Skeletal muscle satellite cell (primary cell): ENCODE data around the gene IFNG-AS1.

Source experiments
- H3K27me3 ChIP-seq: 2 replicates; pipeline ENCODE4 v1.7.0; 2013; ENCODE audit warnings: low read length; ENCODE audit not compliant: control insufficient read depth, insufficient read depth
- H3K36me3 ChIP-seq: 2 replicates; pipeline ENCODE4 v1.7.0; 2013; ENCODE audit warnings: mild to moderate bottlenecking, control low read depth, low read length; ENCODE audit not compliant: insufficient read depth
- H3K4me1 ChIP-seq: 2 replicates; pipeline ENCODE4 v1.7.0; 2013; ENCODE audit warnings: low read length; ENCODE audit not compliant: control insufficient read depth, insufficient read depth
- H3K4me2 ChIP-seq: 2 replicates; pipeline ENCODE4 v1.7.0; 2013; ENCODE audit warnings: mild to moderate bottlenecking, low read length
- H3K4me3 ChIP-seq: 2 replicates; pipeline ENCODE4 v1.7.0; 2013; ENCODE audit warnings: low read length
- H3K9ac ChIP-seq: 2 replicates; pipeline ENCODE4 v1.7.0; 2013; ENCODE audit warnings: mild to moderate bottlenecking, low read depth, low read length, moderate library complexity
- H3K9me3 ChIP-seq: replicated peaks from 2 replicates; pipeline ENCODE4 v1.7.0; 2013; ENCODE audit warnings: mild to moderate bottlenecking, control low read depth, low read length

Gene IFNG-AS1

DNA sequence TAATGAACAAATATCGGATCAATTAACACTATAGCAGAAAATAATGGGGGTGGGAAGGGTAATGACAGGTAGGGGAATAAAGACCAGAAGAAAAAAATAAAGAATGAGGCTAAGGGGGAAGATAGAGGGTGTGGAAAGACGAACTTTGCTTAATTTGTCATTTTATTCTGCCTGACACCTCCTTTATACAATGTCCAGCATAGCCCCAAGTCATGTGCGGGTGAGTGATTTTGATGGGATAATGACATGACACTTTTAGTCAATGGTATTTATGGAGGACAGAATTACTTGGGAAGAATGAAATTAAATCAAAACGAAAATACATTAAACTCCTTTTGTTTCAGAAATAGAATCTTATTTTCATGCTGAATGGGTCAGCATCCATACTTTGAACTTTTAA lies 20.5 kb upstream of the IFNG-AS1 start:
- no peaks in the 10 kb centered on the region for H3K27me3 ChIP-seq
- no peaks in the 10 kb centered on the region for H3K36me3 ChIP-seq
- H3K9me3 ChIP-seq, result no peaks in the 10 kb centered on the region
- H3K4me1 ChIP-seq, result peaks cover 5% of the 10 kb centered on the region
- H3K4me2 ChIP-seq, result no peak overlapping the region
- H3K9ac ChIP-seq, result no peak overlapping the region
- no peak overlapping the region for H3K4me3 ChIP-seq

DNA sequence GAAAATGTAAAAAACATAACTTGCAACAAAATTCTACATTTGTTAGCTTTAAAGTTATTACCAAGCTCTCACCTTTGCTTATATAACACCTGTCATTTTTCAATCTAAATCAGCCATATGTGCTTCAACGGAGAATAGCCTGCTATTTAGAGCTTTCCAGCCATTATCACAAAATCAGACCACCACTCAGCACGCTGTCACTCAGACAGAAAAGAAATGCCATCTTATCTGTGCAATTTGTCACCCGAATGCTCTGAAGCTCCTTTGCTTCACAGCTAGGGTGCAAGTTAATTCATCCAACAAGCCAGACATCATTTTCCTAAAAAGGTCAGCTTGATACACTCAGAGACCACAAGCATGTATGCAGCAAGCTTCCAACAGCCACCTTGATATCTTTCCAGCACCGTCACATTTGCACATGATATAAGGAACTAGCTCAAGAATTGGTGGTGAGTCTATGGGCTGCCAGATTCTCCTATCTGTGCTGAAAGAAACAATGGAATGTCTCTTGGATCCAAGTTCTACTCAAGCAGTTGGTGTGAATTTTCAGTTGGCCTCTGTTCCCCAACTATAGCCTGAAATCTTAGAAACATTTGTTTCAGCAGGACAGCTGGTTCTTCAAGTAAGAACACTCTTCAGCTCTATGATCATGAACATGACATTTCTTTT lies 20.0 kb upstream of the IFNG-AS1 start:
- Histone ChIP-seq H3K27me3 (no peaks in the 10 kb centered on the region), H3K4me2 (no peak overlapping the region), H3K4me1 (peaks cover 5% of the 10 kb centered on the region), H3K9me3 (no peaks in the 10 kb centered on the region), H3K36me3 (no peaks in the 10 kb centered on the region), H3K4me3 (no peak overlapping the region), H3K9ac (no peak overlapping the region)

DNA sequence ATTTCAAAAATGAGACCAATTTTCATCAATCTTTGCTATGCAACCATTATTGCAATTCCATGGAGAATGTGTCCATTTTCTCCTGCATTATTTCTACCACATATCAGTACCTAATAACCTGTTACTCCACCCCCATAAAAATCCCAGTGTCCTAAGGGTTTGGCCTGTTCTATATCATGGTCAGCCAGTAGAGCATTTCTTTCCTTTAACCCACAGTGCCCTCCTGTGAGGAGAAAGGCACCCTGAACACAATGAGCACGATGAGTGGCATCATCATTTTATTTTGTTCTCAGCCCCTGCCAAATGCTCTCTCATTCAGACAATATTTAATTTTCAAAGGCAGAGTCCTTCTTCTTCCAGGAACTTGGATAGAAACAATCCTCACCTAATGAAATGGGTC lies 11.6 kb upstream of the IFNG-AS1 start:
- no peak overlapping the region for H3K4me2 ChIP-seq
- no peaks in the 10 kb centered on the region for H3K36me3 ChIP-seq
- H3K9me3 ChIP-seq, result peaks cover 4% of the 10 kb centered on the region
- peaks cover 21% of the 10 kb centered on the region for H3K4me1 ChIP-seq
- H3K4me3 ChIP-seq, result no peak overlapping the region
- H3K9ac ChIP-seq, result no peak overlapping the region
- H3K27me3 ChIP-seq, result no peaks in the 10 kb centered on the region

DNA sequence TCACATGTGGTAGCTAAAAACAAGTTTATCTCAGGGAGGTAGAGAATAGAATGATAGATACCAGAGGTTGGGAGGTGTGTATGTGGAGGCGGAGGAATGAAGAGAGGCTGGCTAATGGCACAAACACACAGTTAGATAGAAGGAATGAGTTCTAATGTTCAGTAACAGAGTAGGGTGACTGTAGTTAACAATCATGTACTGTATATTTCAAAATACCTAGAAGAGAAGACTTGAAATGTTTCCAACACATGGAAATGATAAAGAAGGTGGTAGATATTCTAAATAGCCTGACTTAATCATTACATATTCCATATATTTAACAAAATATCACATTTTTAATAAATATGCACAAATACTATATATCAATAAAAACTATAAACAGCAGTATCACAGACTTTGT lies 8.9 kb upstream of the IFNG-AS1 start:
- Histone ChIP-seq H3K4me1 (peaks cover 21% of the 10 kb centered on the region), H3K36me3 (no peaks in the 10 kb centered on the region), H3K4me3 (no peak overlapping the region), H3K9me3 (peaks cover 4% of the 10 kb centered on the region), H3K9ac (no peak overlapping the region), H3K4me2 (no peak overlapping the region), H3K27me3 (no peaks in the 10 kb centered on the region)

DNA sequence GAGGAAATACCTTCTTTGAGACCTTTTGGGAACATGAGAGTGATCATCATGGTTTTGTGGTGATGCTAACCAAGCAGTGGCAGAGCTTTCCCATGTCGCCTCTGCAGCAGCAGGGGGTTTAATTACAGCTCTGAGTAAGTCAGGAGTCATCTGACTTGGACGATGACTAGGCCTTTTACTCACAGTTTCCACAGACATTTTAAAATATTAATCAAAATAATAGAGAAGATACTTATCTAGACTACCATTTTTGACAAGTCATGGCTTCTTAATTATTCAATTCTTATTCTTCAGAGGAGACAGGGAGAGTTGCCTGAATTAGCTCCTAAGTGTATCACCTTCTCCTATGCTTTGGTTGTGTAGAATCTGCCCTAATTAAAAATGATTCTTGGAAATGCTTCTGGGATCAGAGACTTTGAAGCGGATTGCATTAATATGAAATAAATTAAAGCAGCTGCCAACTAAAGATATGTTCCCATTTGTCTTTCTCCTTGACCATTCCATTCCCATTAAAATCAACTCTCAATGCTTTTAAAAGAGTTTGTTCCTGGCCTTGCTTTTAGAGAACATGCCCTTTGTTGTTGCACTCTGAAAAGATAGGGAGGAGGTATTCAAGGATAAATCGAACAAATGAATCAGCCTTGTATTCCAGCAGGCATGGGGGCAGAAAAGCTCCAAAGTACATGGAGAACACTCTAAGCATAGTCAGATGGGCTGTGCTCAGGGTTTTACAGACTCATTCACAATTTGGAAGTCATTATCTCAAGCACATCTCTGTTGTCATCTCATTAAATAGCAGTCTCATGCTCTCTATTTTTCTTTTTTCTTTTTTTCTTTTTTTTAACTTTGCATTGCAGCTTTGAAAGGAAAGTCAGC lies 7.7 kb upstream of the IFNG-AS1 start:
- Histone ChIP-seq H3K36me3 (no peaks in the 10 kb centered on the region), H3K4me3 (peak overlapping the region; percentile 28), H3K4me2 (peak overlapping the region; percentile 57), H3K4me1 (peaks cover 21% of the 10 kb centered on the region), H3K9ac (peak overlapping the region; percentile 65), H3K9me3 (peaks cover 4% of the 10 kb centered on the region), H3K27me3 (no peaks in the 10 kb centered on the region)

DNA sequence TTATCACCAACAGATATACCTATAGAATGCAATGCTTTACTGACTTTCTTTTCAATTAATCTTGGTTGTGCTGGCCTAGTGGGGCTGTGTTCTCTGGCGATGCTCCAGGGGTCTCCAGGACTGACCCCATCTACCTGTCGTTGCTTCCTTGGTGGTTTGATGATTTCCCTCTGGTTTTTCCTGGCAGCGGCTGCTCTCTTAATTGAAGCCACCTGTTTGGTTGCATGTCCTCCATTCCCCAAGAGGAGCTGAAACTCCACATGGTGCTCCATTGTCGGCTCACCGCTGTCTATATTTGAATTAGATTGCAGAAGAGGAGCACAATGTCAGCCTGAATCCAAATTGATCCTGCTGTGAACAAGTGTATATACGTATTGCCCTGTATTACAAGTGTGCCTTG lies 7.1 kb upstream of the IFNG-AS1 start:
- H3K27me3 ChIP-seq, result no peaks in the 10 kb centered on the region
- peak overlapping the region; percentile 57 for H3K4me2 ChIP-seq
- peaks cover 4% of the 10 kb centered on the region for H3K9me3 ChIP-seq
- H3K4me3 ChIP-seq, result no peak overlapping the region
- H3K4me1 ChIP-seq, result peaks cover 21% of the 10 kb centered on the region
- H3K9ac ChIP-seq, result peak overlapping the region; percentile 65
- no peaks in the 10 kb centered on the region for H3K36me3 ChIP-seq

DNA sequence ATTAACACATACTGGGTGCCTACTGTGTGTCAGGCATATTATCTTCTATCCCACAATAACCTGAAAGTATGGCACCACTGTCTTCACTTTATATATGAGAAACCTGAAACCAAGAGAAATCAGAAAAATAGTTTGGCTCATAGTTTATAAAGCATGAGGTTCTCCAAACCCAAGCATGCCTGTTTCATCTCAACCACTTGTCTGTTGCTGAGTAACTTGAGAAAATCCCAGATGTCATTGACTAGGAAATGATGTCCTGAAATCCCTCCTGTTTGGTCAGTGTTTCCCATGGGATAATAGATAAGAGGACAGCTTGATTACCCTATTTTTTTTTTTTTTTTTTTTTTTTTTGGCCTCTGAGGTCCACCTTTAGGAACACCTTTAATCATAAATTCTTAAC lies 2.6 kb upstream of the IFNG-AS1 start:
- H3K4me1 ChIP-seq, result peaks cover 7% of the 10 kb centered on the region
- no peaks in the 10 kb centered on the region for H3K36me3 ChIP-seq
- no peak overlapping the region for H3K4me3 ChIP-seq
- no peaks in the 10 kb centered on the region for H3K9me3 ChIP-seq
- no peaks in the 10 kb centered on the region for H3K27me3 ChIP-seq
- no peak overlapping the region for H3K4me2 ChIP-seq
- H3K9ac ChIP-seq, result no peak overlapping the region

DNA sequence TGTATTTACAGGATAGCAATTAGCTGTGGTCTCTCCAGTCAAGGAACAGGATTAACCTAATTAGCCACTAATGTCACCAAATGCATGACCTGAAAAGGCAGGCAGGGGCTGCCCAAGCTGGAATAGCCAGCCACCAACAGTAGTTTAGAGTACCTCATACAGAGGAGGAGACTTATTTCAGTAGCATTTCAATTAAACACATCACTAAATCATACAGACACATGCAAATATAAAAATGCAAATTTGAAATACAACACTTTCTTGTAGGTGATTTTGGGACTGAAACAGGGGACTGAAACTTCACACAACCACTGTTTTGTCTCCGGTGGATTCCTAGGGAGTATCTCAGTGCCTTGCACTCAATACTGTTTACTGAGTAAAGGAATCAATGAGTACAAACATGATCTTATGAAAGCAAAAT lies 636 bp upstream of the IFNG-AS1 start:
- no peaks in the 10 kb centered on the region for H3K36me3 ChIP-seq
- no peak overlapping the region for H3K9ac ChIP-seq
- H3K9me3 ChIP-seq, result no peaks in the 10 kb centered on the region
- no peaks in the 10 kb centered on the region for H3K27me3 ChIP-seq
- H3K4me3 ChIP-seq, result no peak overlapping the region
- no peaks in the 10 kb centered on the region for H3K4me1 ChIP-seq
- H3K4me2 ChIP-seq, result no peak overlapping the region

DNA sequence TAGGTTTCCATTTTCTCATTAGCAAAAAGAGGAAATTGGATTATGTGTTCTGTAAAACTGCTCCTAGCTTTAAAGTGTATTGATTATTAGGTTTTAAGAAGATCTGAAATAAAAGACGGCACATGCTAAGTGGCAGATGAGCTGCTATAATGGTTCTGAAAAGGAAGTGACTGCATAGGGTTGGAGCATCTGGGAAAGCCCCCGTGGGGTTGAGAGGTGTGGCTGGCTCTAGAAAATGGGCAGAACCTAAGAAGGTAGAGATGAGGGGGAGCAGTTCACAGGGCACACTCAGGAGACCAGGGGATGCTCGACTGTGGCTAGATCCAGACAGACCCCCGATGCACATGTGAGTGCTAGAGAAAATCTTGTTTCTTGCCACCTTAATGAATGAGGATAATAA lies 1.9 kb downstream of the IFNG-AS1 start:
- H3K36me3 ChIP-seq, result no peaks in the 10 kb centered on the region
- no peak overlapping the region for H3K4me2 ChIP-seq
- H3K4me1 ChIP-seq, result no peaks in the 10 kb centered on the region
- H3K4me3 ChIP-seq, result no peak overlapping the region
- no peaks in the 10 kb centered on the region for H3K27me3 ChIP-seq
- no peak overlapping the region for H3K9ac ChIP-seq
- no peaks in the 10 kb centered on the region for H3K9me3 ChIP-seq

DNA sequence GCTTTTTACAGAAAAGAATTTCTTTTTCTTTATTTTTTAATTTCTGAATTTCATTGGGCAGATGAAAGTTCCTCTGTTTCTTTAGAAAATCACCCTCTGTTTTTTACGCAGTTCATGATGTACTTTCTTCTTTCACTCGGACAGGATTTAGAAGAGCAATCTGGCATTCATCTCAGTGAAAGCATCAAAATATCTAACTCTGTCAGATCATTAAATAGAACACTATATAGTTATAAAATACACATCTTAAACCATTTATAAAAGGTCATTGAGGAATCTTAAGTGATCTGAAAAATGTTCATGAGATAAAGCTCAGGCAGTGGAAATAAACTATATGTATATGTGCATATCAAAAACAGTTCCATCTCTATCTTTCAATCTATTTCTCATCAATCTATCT lies 3.9 kb downstream of the IFNG-AS1 start:
- no peaks in the 10 kb centered on the region for H3K9me3 ChIP-seq
- no peaks in the 10 kb centered on the region for H3K36me3 ChIP-seq
- H3K27me3 ChIP-seq, result no peaks in the 10 kb centered on the region
- no peak overlapping the region for H3K4me2 ChIP-seq
- H3K4me3 ChIP-seq, result no peak overlapping the region
- H3K9ac ChIP-seq, result no peak overlapping the region
- H3K4me1 ChIP-seq, result no peaks in the 10 kb centered on the region

DNA sequence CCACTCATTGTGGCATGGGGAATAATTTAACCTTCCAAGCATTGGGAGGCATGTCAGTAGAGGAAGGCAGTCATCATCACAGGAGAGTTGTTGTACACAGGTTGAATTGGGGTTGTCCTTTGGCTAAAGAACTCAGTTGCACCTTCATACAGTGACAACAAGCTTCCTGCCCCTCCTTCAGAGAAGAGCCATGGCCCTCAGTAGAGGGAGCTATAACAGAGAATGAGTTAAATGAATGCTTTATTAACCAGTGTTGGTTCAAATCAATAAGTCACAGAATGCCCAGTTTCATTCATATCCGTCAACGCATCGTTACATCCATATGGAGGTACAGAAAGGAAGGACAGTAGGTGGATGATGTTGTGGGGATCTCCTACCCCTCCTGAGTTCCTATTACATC lies 4.8 kb downstream of the IFNG-AS1 start:
- Histone ChIP-seq H3K4me2 (no peak overlapping the region), H3K9me3 (no peaks in the 10 kb centered on the region), H3K27me3 (no peaks in the 10 kb centered on the region), H3K36me3 (no peaks in the 10 kb centered on the region), H3K4me3 (no peak overlapping the region), H3K9ac (no peak overlapping the region), H3K4me1 (no peaks in the 10 kb centered on the region)

DNA sequence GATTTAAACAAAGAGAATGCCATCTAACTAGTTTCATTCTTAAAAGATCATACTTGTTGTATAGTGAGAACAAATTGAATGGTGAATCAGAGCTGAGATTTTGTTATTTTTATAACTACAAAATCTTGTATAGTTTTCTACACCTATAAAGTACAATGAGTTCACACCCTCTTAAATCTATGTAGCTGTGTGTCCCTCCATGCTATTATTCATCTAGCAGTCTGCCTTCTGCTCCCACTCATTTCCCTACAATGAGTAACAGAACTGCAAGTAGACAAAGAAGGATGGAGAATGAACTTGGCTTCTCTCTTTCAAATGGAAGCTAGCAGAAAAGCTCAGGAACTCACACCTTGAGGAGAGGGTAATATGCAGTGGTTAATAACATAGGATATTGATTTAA lies 7.1 kb downstream of the IFNG-AS1 start:
- no peak overlapping the region for H3K4me3 ChIP-seq
- H3K9ac ChIP-seq, result no peak overlapping the region
- H3K4me1 ChIP-seq, result no peaks in the 10 kb centered on the region
- no peak overlapping the region for H3K4me2 ChIP-seq
- H3K27me3 ChIP-seq, result no peaks in the 10 kb centered on the region
- no peaks in the 10 kb centered on the region for H3K36me3 ChIP-seq
- no peaks in the 10 kb centered on the region for H3K9me3 ChIP-seq
